ENCODE measurements around the gene NR3C2.

Gene NR3C2

DNA sequence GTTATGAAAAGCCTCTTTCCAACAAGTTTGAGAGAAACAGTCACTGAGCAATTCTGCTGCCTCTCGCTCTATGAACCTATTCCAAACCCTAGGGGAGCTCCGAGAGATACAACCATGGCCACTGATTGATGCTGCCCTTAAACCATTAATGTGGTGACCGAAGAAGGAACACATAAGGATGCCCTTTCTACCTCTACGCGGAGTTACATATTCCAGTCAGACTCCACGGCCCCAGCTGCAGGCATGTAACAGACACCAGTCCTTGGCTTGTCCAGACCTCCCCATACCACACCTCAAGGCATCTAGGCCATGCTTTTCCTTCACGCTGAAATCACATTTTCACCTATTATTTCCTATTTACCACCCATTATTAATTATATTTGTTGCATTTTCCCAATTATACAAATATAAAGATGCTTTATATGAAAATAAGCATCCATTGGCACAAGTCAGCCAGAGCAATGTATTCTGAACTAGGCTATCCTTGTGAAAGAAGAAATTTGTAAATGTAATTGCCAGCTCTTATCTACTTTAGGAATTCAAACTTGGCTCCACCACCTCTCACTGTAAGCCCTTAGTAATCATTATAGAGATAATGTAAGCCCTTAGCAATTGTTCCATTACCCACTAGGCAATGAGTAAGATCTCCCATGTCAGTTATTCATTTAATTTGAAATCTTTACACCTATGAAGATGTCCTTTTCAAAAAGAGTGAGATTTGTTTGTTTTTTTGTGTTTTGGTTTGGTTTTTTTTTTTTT is 338.4 kb downstream of the NR3C2 start:
- no peak for TF ChIP-seq CTCF (IDR thresholded peaks at IDR 0.05; ENCODE audit: low read depth, low read length)
- peak in 1 of 2 donors; percentile 67 for DNase-seq (ENCODE audit: low read depth in 2 of 2)

GRCh38 chr4:148101790-148102189 is 340.4 kb downstream of the NR3C2 start:
- no peak for DNase-seq (ENCODE audit: low read depth in 2 of 2)
- no peak for TF ChIP-seq CTCF (IDR thresholded peaks at IDR 0.05; ENCODE audit: low read depth, low read length)
- H3K4me3 ChIP-seq (replicated peaks in 1 of 2; ENCODE audit: low read depth in 2 of 2, low read length in 2 of 2) = no peak overlapping the region

More for the DNA sequence above, 338.4 kb downstream of the NR3C2 start:
- no peak overlapping the region for H3K4me3 ChIP-seq (replicated peaks in 1 of 2; ENCODE audit: low read depth in 2 of 2, low read length in 2 of 2)

DNA sequence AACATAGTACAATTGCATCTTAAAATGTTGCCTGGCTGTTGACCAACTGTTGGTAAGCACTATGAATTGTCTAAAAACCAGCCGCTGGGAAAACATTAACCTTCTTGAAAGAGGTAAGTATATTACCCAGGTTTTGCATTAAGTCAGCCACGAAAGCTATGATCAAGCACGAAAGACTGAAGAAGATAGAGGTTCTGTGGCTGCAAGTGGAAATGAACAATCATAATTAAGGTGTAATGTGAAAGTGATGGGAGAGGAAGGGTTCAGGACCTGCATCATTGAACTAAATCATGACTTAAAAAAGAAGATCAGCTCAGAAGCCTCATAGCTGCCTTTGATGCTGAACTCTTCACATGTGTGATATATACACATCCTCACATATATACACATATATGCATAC is 341.0 kb downstream of the NR3C2 start:
- H3K4me3 ChIP-seq (replicated peaks in 1 of 2; ENCODE audit: low read depth in 2 of 2, low read length in 2 of 2) = no peak overlapping the region
- DNase-seq (ENCODE audit: low read depth in 2 of 2) = no peak
- no peak for TF ChIP-seq CTCF (IDR thresholded peaks at IDR 0.05; ENCODE audit: low read depth, low read length)

DNA sequence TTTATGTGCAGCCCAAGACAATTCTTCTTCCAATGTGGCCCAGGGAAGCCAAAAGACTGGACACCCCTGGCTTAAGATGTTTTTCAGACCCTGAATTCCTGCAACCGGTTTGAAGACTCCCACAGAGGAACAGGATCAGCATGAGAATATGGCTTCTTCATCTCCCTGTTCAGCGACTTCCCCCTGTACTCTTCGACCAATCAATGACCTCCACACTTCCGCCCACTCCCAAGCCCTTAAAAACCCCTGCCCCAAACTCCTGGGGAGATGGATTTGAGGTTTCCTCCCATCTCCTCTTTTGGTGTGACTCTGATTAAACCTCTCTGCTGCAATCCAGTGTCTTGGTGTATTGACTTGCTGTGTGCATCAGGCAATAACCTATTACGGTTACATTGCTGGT is 344.4 kb downstream of the NR3C2 start:
- H3K4me3 ChIP-seq (replicated peaks in 1 of 2; ENCODE audit: low read depth in 2 of 2, low read length in 2 of 2) = no peak overlapping the region
- TF ChIP-seq CTCF (IDR thresholded peaks at IDR 0.05; ENCODE audit: low read depth, low read length) = no peak
- no peak for DNase-seq (ENCODE audit: low read depth in 2 of 2)

- no peak for TF ChIP-seq CTCF (IDR thresholded peaks at IDR 0.05; ENCODE audit: low read depth, low read length)
- no peak overlapping the region for H3K4me3 ChIP-seq (replicated peaks in 1 of 2; ENCODE audit: low read depth in 2 of 2, low read length in 2 of 2)
- DNase-seq (ENCODE audit: low read depth in 2 of 2) = no peak
These were observed 346.8 kb downstream of the NR3C2 start for GRCh38 chr4:148095346-148095923.

DNA sequence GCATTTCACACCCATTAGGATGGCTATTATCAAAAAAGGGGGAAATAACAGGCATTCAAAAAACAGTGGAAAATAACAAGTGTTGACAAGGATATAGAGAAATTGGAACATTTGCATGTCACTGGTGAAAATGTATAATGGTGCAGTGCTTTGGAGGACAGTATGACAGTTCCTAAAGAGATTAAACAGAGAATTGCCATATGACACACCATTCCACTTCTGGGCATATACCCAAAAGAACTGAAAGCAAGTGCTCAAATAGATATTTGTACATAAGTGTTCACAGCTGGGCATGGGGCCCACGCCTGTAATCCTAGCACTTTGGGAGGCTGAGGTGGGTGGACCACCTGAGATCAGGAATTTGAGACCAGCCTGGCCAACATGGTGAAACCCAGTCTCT is 348.1 kb downstream of the NR3C2 start:
- no peak overlapping the region for H3K4me3 ChIP-seq (replicated peaks in 1 of 2; ENCODE audit: low read depth in 2 of 2, low read length in 2 of 2)
- no peak for TF ChIP-seq CTCF (IDR thresholded peaks at IDR 0.05; ENCODE audit: low read depth, low read length)
- no peak for DNase-seq (ENCODE audit: low read depth in 2 of 2)
